Osteoblast (primary cell): Measurements from ENCODE around the gene CFLAR. TPM values are rescaled to one million over a fixed set of nuclear protein-coding genes. Genes with fewer than 3 reads are reported as not detected.

Source experiments
- DNase-seq: peaks from one replicate; pipeline ENCODE4 v3.0.0; 2011; ENCODE audit warnings: low spot score, mixed read lengths; ENCODE audit not compliant: insufficient read length; ENCODE audit errors: missing footprints
- H2AFZ ChIP-seq: 2 replicates; pipeline ENCODE4 v1.6.0; 2011; ENCODE audit warnings: mild to moderate bottlenecking, low read length
- H3K27ac ChIP-seq: 2 replicates; pipeline ENCODE4 v1.5.1; 2011; ENCODE audit warnings: mild to moderate bottlenecking, low read depth, low read length, moderate library complexity
- H3K27me3 ChIP-seq: 2 replicates; pipeline ENCODE4 v1.6.0; 2012; ENCODE audit warnings: mild to moderate bottlenecking, control low read depth, inconsistent platforms, low read length, moderate library complexity; ENCODE audit not compliant: insufficient read depth
- H3K36me3 ChIP-seq: 2 replicates; pipeline ENCODE4 v1.5.1; 2011; ENCODE audit warnings: mild to moderate bottlenecking, low read length, control low read depth, moderate library complexity; ENCODE audit not compliant: insufficient read depth
- H3K4me1 ChIP-seq: 2 replicates; pipeline ENCODE4 v1.5.1; 2011; ENCODE audit warnings: mild to moderate bottlenecking, low read length, control low read depth, moderate library complexity; ENCODE audit not compliant: insufficient read depth
- H3K4me2 ChIP-seq: 2 replicates; pipeline ENCODE4 v1.6.0; 2011; ENCODE audit warnings: mild to moderate bottlenecking, low read length; ENCODE audit not compliant: insufficient read depth
- H3K4me3 ChIP-seq: fragments of 200-600 bp; sonication (generic); 3 replicates; pipeline ENCODE4 v1.5.1; 2012; ENCODE audit warnings: mild to moderate bottlenecking, low read length, inconsistent platforms; ENCODE audit not compliant: insufficient read depth
- H3K79me2 ChIP-seq: 2 replicates; pipeline ENCODE4 v1.6.0; 2012; ENCODE audit warnings: mild to moderate bottlenecking, low read length, control low read depth, inconsistent platforms; ENCODE audit not compliant: insufficient read depth
- H3K9me3 ChIP-seq: 2 replicates; pipeline ENCODE4 v1.5.1; 2011; ENCODE audit warnings: low read depth, low read length, control low read depth
- H4K20me1 ChIP-seq: 2 replicates; pipeline ENCODE4 v1.6.0; 2012; ENCODE audit warnings: mild to moderate bottlenecking, low read length, control low read depth; ENCODE audit not compliant: insufficient read depth
- CTCF ChIP-seq: IDR thresholded peaks from 2 replicates; pipeline ENCODE4 v1.5.1; 2011; ENCODE audit warnings: mild to moderate bottlenecking, low read depth, low read length, moderate library complexity; ENCODE audit errors: extremely low read depth
- total RNA-seq: library from RNA; depleted of rRNA; stranded (reverse); fragments of >200 nt; gene quantifications from 2 replicates; pipeline ENCODE4 v1.2.3, GENCODE V29; 2012

Gene CFLAR
- total RNA-seq, 1 donor = 78.9 TPM

- Histone ChIP-seq H3K27ac (no peak overlapping the region), H3K4me1 (no peaks in the 10 kb centered on the region), H3K79me2 (no peaks in the 10 kb centered on the region), H3K27me3 (no peaks in the 10 kb centered on the region), H4K20me1 (no peaks in the 10 kb centered on the region), H3K4me2 (no peak overlapping the region), H2AFZ (no peak overlapping the region), H3K36me3 (no peaks in the 10 kb centered on the region), H3K9me3 (no peaks in the 10 kb centered on the region), H3K4me3 (no peak overlapping the region)
- DNase-seq = no peak
- TF ChIP-seq CTCF = no peak
These were observed 8.3 kb upstream of the CFLAR start for GRCh38 chr2:201107624-201108023.

GRCh38 chr2:201108341-201108740, 7.6 kb upstream of the CFLAR start:
- no peak for TF ChIP-seq CTCF
- no peak overlapping the region for H3K27ac ChIP-seq

GRCh38 chr2:201109186-201109585, 6.8 kb upstream of the CFLAR start:
- DNase-seq = no peak
- H3K4me3 ChIP-seq = no peak overlapping the region
- no peak for TF ChIP-seq CTCF
- H3K9me3 ChIP-seq = no peaks in the 10 kb centered on the region
- no peak overlapping the region for H2AFZ ChIP-seq
- peaks cover under 1% of the 10 kb centered on the region for H3K4me1 ChIP-seq
- no peak overlapping the region for H3K4me2 ChIP-seq
- no peaks in the 10 kb centered on the region for H3K36me3 ChIP-seq
- no peak overlapping the region for H3K27ac ChIP-seq
- H3K79me2 ChIP-seq = no peaks in the 10 kb centered on the region
- no peaks in the 10 kb centered on the region for H3K27me3 ChIP-seq
- H4K20me1 ChIP-seq = no peaks in the 10 kb centered on the region

More at GRCh38 chr2:201108341-201108740, 7.6 kb upstream of the CFLAR start:
- Histone ChIP-seq H3K4me2 (no peak overlapping the region), H4K20me1 (no peaks in the 10 kb centered on the region), H3K36me3 (no peaks in the 10 kb centered on the region), H3K4me3 (no peak overlapping the region), H2AFZ (no peak overlapping the region), H3K79me2 (no peaks in the 10 kb centered on the region), H3K27me3 (no peaks in the 10 kb centered on the region), H3K4me1 (no peaks in the 10 kb centered on the region), H3K9me3 (no peaks in the 10 kb centered on the region)
- DNase-seq = no peak

GRCh38 chr2:201110615-201111014, 5.3 kb upstream of the CFLAR start:
- peaks cover 6% of the 10 kb centered on the region for H3K79me2 ChIP-seq
- H4K20me1 ChIP-seq = no peaks in the 10 kb centered on the region
- H3K4me1 ChIP-seq = peaks cover 11% of the 10 kb centered on the region
- no peaks in the 10 kb centered on the region for H3K36me3 ChIP-seq
- no peak overlapping the region for H3K4me2 ChIP-seq
- DNase-seq = no peak
- TF ChIP-seq CTCF = no peak
- no peak overlapping the region for H3K4me3 ChIP-seq
- no peak overlapping the region for H3K27ac ChIP-seq
- H3K9me3 ChIP-seq = no peaks in the 10 kb centered on the region
- no peaks in the 10 kb centered on the region for H3K27me3 ChIP-seq
- H2AFZ ChIP-seq = no peak overlapping the region
